OCI-LY7 (cell line): ENCODE data around the gene TGFBR3. TPM values are rescaled to one million over a fixed set of nuclear protein-coding genes. Genes with fewer than 3 reads are reported as not detected.

Experiments
- BruUV-seq: library from RNA; stranded (reverse); fragments of 400-500 nt; replicated peaks from 2 replicates; lab custom pipeline; 2021; lab: Mats Ljungman, UMichigan
- CTCF ChIA-PET: fragments of 300-600 bp; sonication (Branson Sonifier 250); formaldehyde crosslinking; loops from one replicate; lab custom pipeline; 2022; ENCODE audit warnings: antibody characterized with exemption; ENCODE audit not compliant: unreplicated experiment; lab: Charles Lee
- POLR2A ChIA-PET: fragments of 300-600 bp; sonication (Branson Sonifier 250); formaldehyde crosslinking; loops from one replicate; lab custom pipeline; 2022; ENCODE audit warnings: antibody characterized with exemption; lab: Charles Lee
- DNase-seq: peaks from one replicate; pipeline ENCODE4 v3.0.0-alpha.2; 2015; ENCODE audit warnings: low spot score
- H2AFZ ChIP-seq: fragments of 200-600 bp; sonication (generic), shearing (Covaris generic); 2 replicates; pipeline ENCODE4 v1.6.1; 2014; ENCODE audit warnings: mild to moderate bottlenecking, antibody characterized with exemption, low read length, moderate library complexity
- H3K27ac ChIP-seq: fragments of 200-600 bp; sonication (generic); 2 replicates; pipeline ENCODE4 v1.5.1; 2014; ENCODE audit warnings: mixed run types, low read depth, mild to moderate bottlenecking, moderate library complexity, low read length, inconsistent platforms; ENCODE audit not compliant: poor library complexity, severe bottlenecking
- H3K36me3 ChIP-seq: fragments of 200-600 bp; sonication (generic); 2 replicates; pipeline ENCODE4 v1.6.1; 2014; ENCODE audit warnings: mild to moderate bottlenecking, antibody characterized with exemption, low read length, moderate library complexity, mixed read lengths; ENCODE audit not compliant: insufficient read depth
- H3K4me1 ChIP-seq: fragments of 200-600 bp; sonication (generic); 2 replicates; pipeline ENCODE4 v1.5.1; 2014; ENCODE audit warnings: mild to moderate bottlenecking, low read length; ENCODE audit not compliant: insufficient read depth, poor library complexity, severe bottlenecking
- H3K4me2 ChIP-seq: fragments of 200-600 bp; sonication (generic); 2 replicates; pipeline ENCODE4 v1.6.1; 2014; ENCODE audit warnings: mild to moderate bottlenecking, low read length
- H3K4me3 ChIP-seq: fragments of 200-600 bp; sonication (generic); 2 replicates; pipeline ENCODE4 v1.5.1; 2014; ENCODE audit warnings: mild to moderate bottlenecking, low read depth, low read length; ENCODE audit not compliant: poor library complexity, severe bottlenecking
- H3K79me2 ChIP-seq: fragments of 200-600 bp; sonication (generic); 2 replicates; pipeline ENCODE4 v1.6.1; 2016; ENCODE audit warnings: low read depth, mild to moderate bottlenecking, low read length, moderate library complexity, mixed read lengths; ENCODE audit not compliant: insufficient read depth
- H3K9me2 ChIP-seq: fragments of 200-600 bp; sonication (generic); 2 replicates; pipeline ENCODE4 v1.6.1; 2016; ENCODE audit warnings: mild to moderate bottlenecking, low read length, mixed read lengths; ENCODE audit not compliant: insufficient read depth
- H3K9me3 ChIP-seq: fragments of 200-600 bp; sonication (generic); 2 replicates; pipeline ENCODE4 v1.6.1; 2014; ENCODE audit warnings: mild to moderate bottlenecking, mixed run types, low read length, mixed read lengths
- H4K20me1 ChIP-seq: fragments of 200-600 bp; sonication (generic); 2 replicates; pipeline ENCODE4 v1.6.1; 2014; ENCODE audit warnings: mild to moderate bottlenecking, antibody characterized with exemption, low read length, moderate library complexity, mixed read lengths; ENCODE audit not compliant: insufficient read depth
- EZH2phosphoT487 ChIP-seq: fragments of 200-600 bp; sonication (generic); IDR thresholded peaks from 2 replicates; pipeline ENCODE4 v1.6.1; 2018; ENCODE audit warnings: low read depth, borderline replicate concordance, mild to moderate bottlenecking, mixed run types, antibody characterized with exemption, low read length, moderate library complexity, mixed read lengths
- intact Hi-C: fragments of 100-400 bp; cut with micrococcal nuclease; formaldehyde crosslinking; loops from one replicate; pipeline ENCODE4 v1.10.0; 2022; ENCODE audit not compliant: unreplicated experiment
- total RNA-seq, 2 experiments: library from RNA; depleted of rRNA in 1 of 2; stranded (reverse); fragments of >200 nt in 1 of 2; shearing (Covaris generic) in 1 of 2; gene quantifications; 2 replicates each; pipeline ENCODE4 v1.2.3, GENCODE V29; 2014 to 2022
- TF ChIP-seq, protein P1 (sequence below): fragments of 200-600 bp; sonication (generic); conservative IDR thresholded peaks from 2 replicates; pipeline ENCODE4 v1.5.1; 2014; ENCODE audit warnings: mild to moderate bottlenecking, antibody characterized with exemption, low read length, moderate library complexity, mixed read lengths

The TGFBR3 gene
- total RNA-seq, 2 experiments from 2014 or later = not detected

DNA sequence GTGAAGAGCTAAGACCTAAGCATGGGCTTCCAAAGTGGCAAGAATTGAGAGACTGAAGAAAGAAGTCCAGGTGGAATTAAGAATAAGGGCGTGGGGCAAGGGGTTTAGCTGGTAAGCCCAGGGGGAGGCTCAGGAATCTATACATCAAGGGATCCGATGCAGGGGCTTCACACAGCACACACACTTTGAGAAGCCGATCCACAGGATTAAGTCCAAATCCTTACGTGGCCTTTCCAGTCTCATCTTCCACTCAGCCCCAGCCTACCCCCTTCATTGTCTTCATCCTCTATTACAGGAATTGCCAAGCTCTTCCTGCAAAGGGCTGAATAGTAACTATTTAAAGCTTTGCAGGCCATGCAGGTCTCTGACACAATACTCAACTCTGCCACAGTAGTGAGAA lies 101.3 kb downstream of the TGFBR3 start:
- intact Hi-C loops = no loop called here
- Histone ChIP-seq H3K4me2 (no peak overlapping the region), H2AFZ (no peak overlapping the region), H4K20me1 (no peaks in the 10 kb centered on the region), H3K79me2 (no peaks in the 10 kb centered on the region), H3K4me3 (no peak overlapping the region), H3K36me3 (no peaks in the 10 kb centered on the region), H3K9me3 (no peaks in the 10 kb centered on the region), H3K9me2 (no peaks in the 10 kb centered on the region), H3K27ac (no peak overlapping the region), H3K4me1 (no peaks in the 10 kb centered on the region)
- CTCF ChIA-PET = no interaction called here
- no peak for TF ChIP-seq EZH2phosphoT487
- TF ChIP-seq, protein P1, sequence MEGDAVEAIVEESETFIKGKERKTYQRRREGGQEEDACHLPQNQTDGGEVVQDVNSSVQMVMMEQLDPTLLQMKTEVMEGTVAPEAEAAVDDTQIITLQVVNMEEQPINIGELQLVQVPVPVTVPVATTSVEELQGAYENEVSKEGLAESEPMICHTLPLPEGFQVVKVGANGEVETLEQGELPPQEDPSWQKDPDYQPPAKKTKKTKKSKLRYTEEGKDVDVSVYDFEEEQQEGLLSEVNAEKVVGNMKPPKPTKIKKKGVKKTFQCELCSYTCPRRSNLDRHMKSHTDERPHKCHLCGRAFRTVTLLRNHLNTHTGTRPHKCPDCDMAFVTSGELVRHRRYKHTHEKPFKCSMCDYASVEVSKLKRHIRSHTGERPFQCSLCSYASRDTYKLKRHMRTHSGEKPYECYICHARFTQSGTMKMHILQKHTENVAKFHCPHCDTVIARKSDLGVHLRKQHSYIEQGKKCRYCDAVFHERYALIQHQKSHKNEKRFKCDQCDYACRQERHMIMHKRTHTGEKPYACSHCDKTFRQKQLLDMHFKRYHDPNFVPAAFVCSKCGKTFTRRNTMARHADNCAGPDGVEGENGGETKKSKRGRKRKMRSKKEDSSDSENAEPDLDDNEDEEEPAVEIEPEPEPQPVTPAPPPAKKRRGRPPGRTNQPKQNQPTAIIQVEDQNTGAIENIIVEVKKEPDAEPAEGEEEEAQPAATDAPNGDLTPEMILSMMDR = no peak
- POLR2A ChIA-PET = no interaction called here
- no TSS peak for BruUV-seq
- no peak for DNase-seq

GRCh38 chr1:91784191-91784590 lies 101.8 kb downstream of the TGFBR3 start:
- H3K4me2 ChIP-seq = no peak overlapping the region
- no peak for DNase-seq
- H3K4me3 ChIP-seq = no peak overlapping the region
- ChIA-PET CTCF (no interaction called here), POLR2A (no interaction called here)
- H2AFZ ChIP-seq = no peak overlapping the region
- H4K20me1 ChIP-seq = no peaks in the 10 kb centered on the region
- no peaks in the 10 kb centered on the region for H3K4me1 ChIP-seq
- TF ChIP-seq, protein P1 = no peak
- no peak for TF ChIP-seq EZH2phosphoT487
- no peaks in the 10 kb centered on the region for H3K36me3 ChIP-seq
- no peaks in the 10 kb centered on the region for H3K9me2 ChIP-seq
- BruUV-seq = no TSS peak
- H3K79me2 ChIP-seq = no peaks in the 10 kb centered on the region
- intact Hi-C loops = no loop called here
- H3K9me3 ChIP-seq = no peaks in the 10 kb centered on the region
- no peak overlapping the region for H3K27ac ChIP-seq

DNA sequence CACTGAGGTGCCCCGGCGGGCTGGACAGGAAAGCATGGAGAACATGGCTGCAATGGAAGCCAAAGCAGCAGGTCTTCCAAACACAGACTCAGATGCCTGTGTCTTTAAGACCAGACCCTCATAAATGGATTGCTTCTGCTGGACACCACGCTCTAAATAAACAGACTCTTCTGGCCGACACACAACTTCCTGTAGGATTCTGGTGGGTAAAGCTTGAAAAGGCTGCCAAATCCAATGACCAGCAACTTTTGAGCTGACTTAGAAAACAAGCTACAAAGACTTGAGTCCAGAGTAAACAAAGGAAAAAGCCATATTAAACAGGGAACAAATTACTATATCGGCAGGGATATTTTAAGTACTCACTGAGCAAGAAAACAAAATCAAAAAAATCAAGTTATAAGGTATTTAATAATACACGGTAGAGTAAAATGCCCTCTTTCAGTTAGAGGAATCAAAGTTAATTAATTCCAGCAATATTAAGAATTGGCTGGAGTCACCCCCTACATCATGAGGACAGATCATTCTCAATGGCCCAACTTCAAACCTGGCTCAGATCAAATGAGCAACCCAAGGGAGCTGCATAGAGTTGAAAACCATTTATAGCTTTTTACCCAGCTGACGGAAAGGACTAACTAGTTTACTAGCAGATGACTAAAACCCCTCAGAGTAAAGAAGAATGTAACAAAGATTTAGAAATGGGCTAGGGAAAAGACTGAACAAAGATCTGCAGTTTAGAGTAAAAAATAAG lies 102.4 kb downstream of the TGFBR3 start:
- ChIA-PET POLR2A (interaction anchor here (0.6 to 1.3 kb wide), 2 partner anchors 8 to 691 kb away, joined by 3 read pairs; no protein-coding TSS in a partner anchor), CTCF (no interaction called here)
- Histone ChIP-seq H3K36me3 (no peaks in the 10 kb centered on the region), H3K9me3 (no peaks in the 10 kb centered on the region), H3K4me2 (no peak overlapping the region), H3K27ac (no peak overlapping the region), H3K9me2 (no peaks in the 10 kb centered on the region), H4K20me1 (no peaks in the 10 kb centered on the region), H3K4me3 (no peak overlapping the region), H3K79me2 (no peaks in the 10 kb centered on the region), H2AFZ (no peak overlapping the region), H3K4me1 (no peaks in the 10 kb centered on the region)
- TF ChIP-seq, protein P1 = no peak
- TF ChIP-seq EZH2phosphoT487 = no peak
- BruUV-seq = no TSS peak
- intact Hi-C loops = no loop called here
- no peak for DNase-seq
